ENCODE results near the gene TMEM263.
"Not testable (repeated sequence)": the region's sequence is repeated elsewhere in the genome, so short reads cannot be mapped to it uniquely, and the experiment has no call there.

Gene TMEM263

DNA sequence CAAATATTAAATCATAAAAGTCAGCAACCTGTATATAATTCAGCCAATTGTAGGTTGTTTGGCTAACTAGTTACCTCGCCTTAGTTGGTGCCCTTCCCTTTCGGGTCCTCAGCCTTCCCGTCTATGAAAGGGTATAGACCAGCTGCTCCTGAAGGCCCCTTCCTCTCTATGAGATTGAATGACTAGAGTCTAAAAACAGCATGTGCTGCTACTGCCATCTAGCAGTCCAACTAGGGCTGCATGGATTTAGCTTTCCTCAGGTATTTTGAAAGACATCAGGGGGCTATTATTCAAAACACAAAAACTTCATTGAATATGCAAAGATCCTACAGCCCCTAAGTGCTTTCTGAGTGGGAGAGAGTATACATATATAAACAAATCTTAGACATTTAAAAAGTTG is 37.0 kb upstream of the TMEM263 start:
- no peaks in the 10 kb centered on the region for H3K27me3 ChIP-seq (ENCODE audit: control insufficient read depth, insufficient read depth, low read length)

DNA sequence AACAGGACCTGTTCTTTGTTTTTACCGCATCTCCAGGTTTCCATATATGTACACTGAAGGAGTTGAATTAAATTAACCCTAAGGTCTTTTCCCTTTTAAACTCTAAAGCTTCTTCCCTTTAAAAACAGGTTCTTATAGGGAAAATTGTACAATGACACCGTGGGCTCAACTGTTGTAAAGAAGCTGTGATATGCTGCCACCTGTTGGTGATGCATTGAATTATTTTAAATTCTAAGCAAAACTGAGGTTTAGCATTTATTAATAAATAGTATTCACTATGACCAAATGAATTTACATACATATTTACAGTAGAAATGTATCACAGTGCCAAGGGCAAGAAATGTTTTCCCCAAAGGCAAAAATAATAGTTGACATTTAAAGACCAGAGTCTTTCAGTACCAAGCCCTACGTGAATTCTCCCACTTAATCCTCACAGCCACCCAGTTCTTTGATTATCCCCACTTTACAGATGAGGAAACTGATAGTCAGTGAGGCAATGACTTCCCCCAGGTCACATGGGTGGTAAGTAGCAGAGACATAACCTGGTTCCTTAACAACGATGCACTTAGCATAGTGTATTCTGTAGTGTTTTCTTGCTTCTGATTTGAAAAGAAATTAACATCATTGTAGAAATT is 35.7 kb upstream of the TMEM263 start:
- no peak overlapping the region for H3K27ac ChIP-seq (ENCODE audit: low read depth, low read length)
- no peak overlapping the region for H3K4me3 ChIP-seq (ENCODE audit: low read depth, low read length)
- no peaks in the 10 kb centered on the region for H3K9me3 ChIP-seq (ENCODE audit: control insufficient read depth, insufficient read depth, low read length)
- H3K9ac ChIP-seq (ENCODE audit: low read depth, low read length) = no peak overlapping the region
- H3K4me1 ChIP-seq (ENCODE audit: control insufficient read depth, insufficient read depth, low read length) = peaks cover 23% of the 10 kb centered on the region
- no peaks in the 10 kb centered on the region for H3K36me3 ChIP-seq (ENCODE audit: control insufficient read depth, insufficient read depth, low read length)
- no peaks in the 10 kb centered on the region for H3K27me3 ChIP-seq (ENCODE audit: control insufficient read depth, insufficient read depth, low read length)

More for the DNA sequence above, 37.0 kb upstream of the TMEM263 start:
- Histone ChIP-seq H3K4me3 (ENCODE audit: low read depth, low read length) (peak overlapping the region; percentile 7; the same call in 1 of the 2 replicates), H3K9ac (ENCODE audit: low read depth, low read length) (no peak overlapping the region), H3K36me3 (ENCODE audit: control insufficient read depth, insufficient read depth, low read length) (no peaks in the 10 kb centered on the region), H3K9me3 (ENCODE audit: control insufficient read depth, insufficient read depth, low read length) (no peaks in the 10 kb centered on the region), H3K27ac (ENCODE audit: low read depth, low read length) (peak overlapping the region; percentile 30), H3K4me1 (ENCODE audit: control insufficient read depth, insufficient read depth, low read length) (peaks cover 23% of the 10 kb centered on the region)

DNA sequence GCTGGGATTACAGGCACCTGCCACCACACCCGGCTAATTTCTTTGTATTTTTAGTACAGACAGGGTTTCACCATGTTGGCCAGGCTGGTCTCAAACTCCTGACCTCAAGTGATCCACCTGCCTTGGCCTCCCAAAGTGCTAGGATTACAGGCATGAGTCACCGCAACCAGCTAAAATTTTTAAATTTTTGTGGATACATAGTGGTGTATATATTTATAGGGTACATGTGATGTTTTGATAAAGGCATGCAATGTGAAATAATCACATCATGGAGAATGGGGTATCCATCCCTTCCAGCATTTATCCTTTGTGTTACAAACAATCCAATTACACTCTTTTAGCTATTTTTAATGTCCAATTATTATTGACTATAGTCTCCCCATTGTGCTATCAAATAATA is 33.7 kb upstream of the TMEM263 start:
- not testable (repeated sequence) for H3K9ac ChIP-seq (ENCODE audit: low read depth, low read length); H3K27ac ChIP-seq (ENCODE audit: low read depth, low read length); H3K36me3 ChIP-seq (ENCODE audit: control insufficient read depth, insufficient read depth, low read length); H3K4me3 ChIP-seq (ENCODE audit: low read depth, low read length); H3K27me3 ChIP-seq (ENCODE audit: control insufficient read depth, insufficient read depth, low read length); H3K9me3 ChIP-seq (ENCODE audit: control insufficient read depth, insufficient read depth, low read length)
- H3K4me1 ChIP-seq (ENCODE audit: control insufficient read depth, insufficient read depth, low read length) = peaks cover 23% of the 10 kb centered on the region

DNA sequence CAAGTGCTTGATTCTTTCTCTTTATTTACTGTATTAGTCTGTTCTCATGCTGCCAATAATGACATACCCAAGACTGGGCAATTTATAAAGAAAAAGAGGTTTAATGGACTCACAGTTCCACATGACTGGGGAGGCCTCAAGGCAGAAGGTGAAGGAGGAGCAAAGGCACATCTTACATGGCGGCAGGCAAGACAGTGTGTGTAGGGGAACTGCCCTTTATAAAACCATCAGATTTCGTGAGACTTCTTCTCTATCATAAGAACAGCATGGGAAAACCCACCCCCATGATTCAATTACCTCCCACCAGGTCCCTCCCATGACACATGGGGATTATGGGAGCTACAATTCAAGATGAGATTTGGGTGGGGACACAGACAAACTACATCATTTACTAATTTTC is 32.1 kb upstream of the TMEM263 start:
- H3K4me1 ChIP-seq (ENCODE audit: control insufficient read depth, insufficient read depth, low read length) = peaks cover 11% of the 10 kb centered on the region
- H3K27me3 ChIP-seq (ENCODE audit: control insufficient read depth, insufficient read depth, low read length); H3K36me3 ChIP-seq (ENCODE audit: control insufficient read depth, insufficient read depth, low read length); H3K9ac ChIP-seq (ENCODE audit: low read depth, low read length); H3K9me3 ChIP-seq (ENCODE audit: control insufficient read depth, insufficient read depth, low read length); H3K4me3 ChIP-seq (ENCODE audit: low read depth, low read length); H3K27ac ChIP-seq (ENCODE audit: low read depth, low read length): not testable (repeated sequence)

DNA sequence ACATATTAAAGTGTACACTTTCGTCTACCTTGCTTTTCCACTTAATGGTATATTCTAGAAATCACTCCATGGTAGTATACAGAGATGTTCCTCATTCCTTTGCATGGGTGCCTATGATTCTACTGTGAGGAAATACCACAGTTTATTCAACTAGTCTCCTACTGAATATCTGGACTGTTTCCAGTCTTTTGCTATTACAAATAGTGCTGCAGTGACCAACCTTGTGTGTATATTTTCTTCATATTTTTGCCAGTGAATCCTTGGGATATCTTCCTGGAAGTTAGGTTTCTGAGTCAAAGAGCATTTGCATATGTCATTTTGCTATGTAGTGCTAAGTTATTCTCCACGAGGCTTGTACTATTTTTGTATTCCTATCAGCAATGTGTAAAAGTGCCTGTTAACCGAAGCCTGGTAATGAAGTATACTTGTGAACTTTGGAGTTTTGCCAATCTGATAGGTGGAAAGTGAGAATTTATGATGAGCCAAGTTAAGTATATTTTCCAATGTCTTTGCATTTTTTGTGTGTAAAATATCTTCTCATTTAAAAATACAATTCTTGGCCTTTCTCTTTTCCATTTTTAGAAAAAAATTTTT is 31.3 kb upstream of the TMEM263 start:
- Histone ChIP-seq H3K4me3 (ENCODE audit: low read depth, low read length) (no peak overlapping the region), H3K9me3 (ENCODE audit: control insufficient read depth, insufficient read depth, low read length) (no peaks in the 10 kb centered on the region), H3K27ac (ENCODE audit: low read depth, low read length) (no peak overlapping the region), H3K27me3 (ENCODE audit: control insufficient read depth, insufficient read depth, low read length) (no peaks in the 10 kb centered on the region), H3K36me3 (ENCODE audit: control insufficient read depth, insufficient read depth, low read length) (no peaks in the 10 kb centered on the region), H3K4me1 (ENCODE audit: control insufficient read depth, insufficient read depth, low read length) (peaks cover 4% of the 10 kb centered on the region), H3K9ac (ENCODE audit: low read depth, low read length) (no peak overlapping the region)

DNA sequence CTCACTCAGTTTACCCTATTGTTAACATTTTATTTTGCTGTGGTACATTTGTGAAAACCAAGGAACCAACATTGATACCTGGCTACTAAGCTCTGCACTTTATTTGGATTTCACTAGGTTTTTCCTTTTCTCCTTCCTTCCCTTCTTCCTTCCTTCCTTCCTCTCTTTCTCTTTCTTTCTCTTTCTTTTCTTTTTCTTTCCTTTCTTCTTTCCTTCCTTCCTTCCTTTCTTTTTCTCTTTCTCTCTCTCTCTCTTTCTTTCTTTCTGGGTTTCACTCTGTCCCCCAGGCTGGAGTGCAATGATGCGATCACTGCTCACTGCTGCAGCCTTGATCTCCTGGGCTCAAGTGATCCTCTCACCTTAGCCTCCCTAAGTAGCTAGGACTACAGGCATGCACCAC is 29.1 kb upstream of the TMEM263 start:
- H3K9me3 ChIP-seq (ENCODE audit: control insufficient read depth, insufficient read depth, low read length) = no peaks in the 10 kb centered on the region
- H3K4me1 ChIP-seq (ENCODE audit: control insufficient read depth, insufficient read depth, low read length) = no peaks in the 10 kb centered on the region
- H3K4me3 ChIP-seq (ENCODE audit: low read depth, low read length) = no peak overlapping the region
- no peak overlapping the region for H3K9ac ChIP-seq (ENCODE audit: low read depth, low read length)
- H3K27ac ChIP-seq (ENCODE audit: low read depth, low read length) = no peak overlapping the region
- no peaks in the 10 kb centered on the region for H3K36me3 ChIP-seq (ENCODE audit: control insufficient read depth, insufficient read depth, low read length)
- H3K27me3 ChIP-seq (ENCODE audit: control insufficient read depth, insufficient read depth, low read length) = no peaks in the 10 kb centered on the region

DNA sequence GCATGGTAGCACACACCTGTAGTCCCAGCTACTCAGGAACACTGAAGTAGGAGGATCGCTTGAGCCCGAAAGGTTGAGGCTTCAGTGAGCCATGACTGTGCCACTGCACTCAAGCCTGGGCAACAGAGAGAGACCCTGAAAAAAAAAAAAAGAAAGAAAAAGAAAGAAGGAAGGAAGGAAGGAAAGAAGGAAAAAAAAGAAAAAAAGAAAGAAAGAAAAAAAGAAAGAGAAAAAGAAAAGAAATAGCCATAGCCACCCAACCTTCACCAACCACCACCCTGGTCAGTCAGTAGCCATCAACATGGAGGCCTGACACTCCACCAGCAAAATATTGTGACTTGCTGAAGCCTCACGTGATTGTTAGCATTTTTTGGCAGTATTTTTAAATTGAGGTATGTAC is 21.4 kb upstream of the TMEM263 start:
- H3K27me3 ChIP-seq (ENCODE audit: control insufficient read depth, insufficient read depth, low read length) = no peaks in the 10 kb centered on the region
- H3K27ac ChIP-seq (ENCODE audit: low read depth, low read length) = no peak overlapping the region
- H3K9ac ChIP-seq (ENCODE audit: low read depth, low read length) = no peak overlapping the region
- peaks cover 7% of the 10 kb centered on the region; the same call in 1 of the 2 replicates for H3K9me3 ChIP-seq (ENCODE audit: control insufficient read depth, insufficient read depth, low read length)
- H3K4me1 ChIP-seq (ENCODE audit: control insufficient read depth, insufficient read depth, low read length) = no peaks in the 10 kb centered on the region
- H3K36me3 ChIP-seq (ENCODE audit: control insufficient read depth, insufficient read depth, low read length) = no peaks in the 10 kb centered on the region
- no peak overlapping the region for H3K4me3 ChIP-seq (ENCODE audit: low read depth, low read length)

DNA sequence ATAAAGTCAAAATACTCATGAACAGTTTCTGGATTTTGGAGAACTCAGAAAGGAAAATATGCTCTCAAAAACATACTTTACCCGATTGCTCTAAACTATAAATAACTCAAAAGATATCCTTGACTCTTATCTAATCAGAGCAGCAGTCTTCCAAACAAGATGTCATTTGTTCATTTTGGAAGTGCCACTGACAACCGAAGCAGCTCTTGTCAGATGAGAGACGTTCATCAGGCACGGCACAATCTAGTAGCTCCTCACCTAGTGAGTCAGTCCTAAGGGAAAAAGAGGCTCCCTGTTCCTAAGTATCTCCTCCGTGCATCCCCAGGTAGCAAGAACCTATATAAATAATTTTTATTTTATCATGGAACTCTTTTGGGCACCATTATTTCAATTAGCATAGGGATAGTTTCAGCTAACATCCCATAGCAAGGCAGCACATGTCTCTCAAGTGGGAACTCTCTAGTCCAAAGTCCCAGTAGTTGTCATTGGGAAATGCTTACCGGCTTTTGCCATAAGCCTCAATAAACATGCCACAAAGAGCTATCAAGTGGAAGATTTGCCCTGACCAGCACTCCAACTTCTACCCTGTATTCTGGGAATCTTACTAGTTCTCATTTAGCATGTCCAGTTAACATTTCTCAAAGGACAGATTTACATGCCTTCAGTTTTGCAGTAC is 14.1 kb upstream of the TMEM263 start:
- no peak overlapping the region for H3K4me3 ChIP-seq (ENCODE audit: low read depth, low read length)

DNA sequence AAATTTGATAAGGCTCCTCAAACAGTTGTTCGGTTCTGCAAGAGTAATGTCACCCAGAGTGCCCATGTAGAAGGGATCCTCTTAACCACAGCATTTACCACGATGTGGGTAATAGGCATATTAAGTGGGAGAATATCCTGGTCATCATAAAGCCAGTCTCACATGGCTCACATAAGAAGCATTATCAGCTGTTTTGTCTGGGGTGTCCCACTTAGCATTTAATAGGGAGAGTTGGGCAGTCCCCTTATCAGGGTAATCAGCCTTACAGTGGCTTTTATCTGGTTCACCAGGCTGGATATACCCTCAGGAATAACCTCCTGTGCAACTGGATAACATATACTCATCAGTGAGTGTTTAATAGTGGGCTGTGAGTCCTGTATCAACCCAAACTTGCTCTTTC is 12.9 kb upstream of the TMEM263 start:
- Histone ChIP-seq H3K27ac (ENCODE audit: low read depth, low read length) (no peak overlapping the region), H3K9me3 (ENCODE audit: control insufficient read depth, insufficient read depth, low read length) (peaks cover 42% of the 10 kb centered on the region), H3K4me3 (ENCODE audit: low read depth, low read length) (no peak overlapping the region), H3K9ac (ENCODE audit: low read depth, low read length) (no peak overlapping the region), H3K27me3 (ENCODE audit: control insufficient read depth, insufficient read depth, low read length) (no peaks in the 10 kb centered on the region), H3K36me3 (ENCODE audit: control insufficient read depth, insufficient read depth, low read length) (no peaks in the 10 kb centered on the region), H3K4me1 (ENCODE audit: control insufficient read depth, insufficient read depth, low read length) (no peaks in the 10 kb centered on the region)

More for the DNA sequence above, 14.1 kb upstream of the TMEM263 start:
- Histone ChIP-seq H3K4me1 (ENCODE audit: control insufficient read depth, insufficient read depth, low read length) (no peaks in the 10 kb centered on the region), H3K9ac (ENCODE audit: low read depth, low read length) (no peak overlapping the region), H3K9me3 (ENCODE audit: control insufficient read depth, insufficient read depth, low read length) (peaks cover 37% of the 10 kb centered on the region), H3K27me3 (ENCODE audit: control insufficient read depth, insufficient read depth, low read length) (no peaks in the 10 kb centered on the region), H3K36me3 (ENCODE audit: control insufficient read depth, insufficient read depth, low read length) (no peaks in the 10 kb centered on the region), H3K27ac (ENCODE audit: low read depth, low read length) (no peak overlapping the region)

DNA sequence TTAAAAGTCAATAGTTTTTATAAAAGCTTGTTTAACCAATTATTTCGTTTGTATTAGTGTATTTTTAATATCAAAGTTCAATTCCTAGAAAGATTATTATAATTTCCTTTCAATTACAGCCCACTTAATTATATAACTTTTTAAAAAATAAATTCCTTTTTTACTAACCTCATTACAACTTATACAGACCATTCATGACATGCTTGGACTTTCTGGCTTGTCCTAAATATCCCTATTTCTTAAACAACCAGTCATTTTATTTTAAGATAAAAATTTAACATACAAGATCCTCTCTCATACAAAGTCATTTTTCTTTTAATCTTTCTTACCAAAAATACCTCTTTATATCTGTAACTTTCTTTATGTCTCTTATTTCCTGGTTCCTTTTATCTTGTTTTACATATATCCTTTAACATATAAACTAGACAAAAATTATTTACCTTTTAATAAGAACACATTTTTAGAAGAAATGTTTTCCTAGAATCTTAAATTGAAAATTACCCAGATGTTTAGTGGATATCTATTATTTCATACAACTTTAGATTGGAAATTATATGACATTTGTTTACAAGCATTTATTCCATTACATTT is 10.4 kb upstream of the TMEM263 start:
- Histone ChIP-seq H3K36me3 (ENCODE audit: control insufficient read depth, insufficient read depth, low read length) (no peaks in the 10 kb centered on the region), H3K4me1 (ENCODE audit: control insufficient read depth, insufficient read depth, low read length) (no peaks in the 10 kb centered on the region), H3K27ac (ENCODE audit: low read depth, low read length) (no peak overlapping the region), H3K27me3 (ENCODE audit: control insufficient read depth, insufficient read depth, low read length) (no peaks in the 10 kb centered on the region), H3K9me3 (ENCODE audit: control insufficient read depth, insufficient read depth, low read length) (peaks cover 29% of the 10 kb centered on the region), H3K4me3 (ENCODE audit: low read depth, low read length) (no peak overlapping the region), H3K9ac (ENCODE audit: low read depth, low read length) (no peak overlapping the region)

DNA sequence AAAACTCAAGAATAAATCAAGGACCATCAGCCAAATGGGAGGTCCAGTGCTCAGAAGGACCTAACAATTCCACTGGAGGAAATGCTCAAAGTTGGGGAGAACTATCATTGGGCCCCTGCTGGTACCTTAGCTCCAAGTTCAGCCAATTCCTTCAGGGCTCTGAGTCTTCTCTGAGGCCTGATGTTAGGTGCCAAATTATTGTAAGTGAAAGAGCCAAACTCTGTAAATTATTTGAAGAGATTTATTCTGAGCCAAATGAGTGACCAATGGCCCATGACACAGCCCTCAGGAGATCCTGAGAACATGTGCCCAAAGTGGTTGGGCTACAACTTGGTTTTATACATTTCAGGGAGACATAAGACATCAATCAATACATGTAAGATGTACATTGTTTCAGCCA is 8.2 kb upstream of the TMEM263 start:
- H3K27ac ChIP-seq (ENCODE audit: low read depth, low read length) = no peak overlapping the region
- no peaks in the 10 kb centered on the region for H3K27me3 ChIP-seq (ENCODE audit: control insufficient read depth, insufficient read depth, low read length)
- no peak overlapping the region for H3K4me3 ChIP-seq (ENCODE audit: low read depth, low read length)
- H3K9ac ChIP-seq (ENCODE audit: low read depth, low read length) = no peak overlapping the region
- H3K36me3 ChIP-seq (ENCODE audit: control insufficient read depth, insufficient read depth, low read length) = no peaks in the 10 kb centered on the region
- no peaks in the 10 kb centered on the region for H3K4me1 ChIP-seq (ENCODE audit: control insufficient read depth, insufficient read depth, low read length)
- peaks cover 29% of the 10 kb centered on the region; the same call in 1 of the 2 replicates for H3K9me3 ChIP-seq (ENCODE audit: control insufficient read depth, insufficient read depth, low read length)
